ENCODE data around the gene RGPD8.
"Not testable (repeated sequence)": the region's sequence is repeated elsewhere in the genome, so short reads cannot be mapped to it uniquely, and the experiment has no call there.

The RGPD8 gene

DNA sequence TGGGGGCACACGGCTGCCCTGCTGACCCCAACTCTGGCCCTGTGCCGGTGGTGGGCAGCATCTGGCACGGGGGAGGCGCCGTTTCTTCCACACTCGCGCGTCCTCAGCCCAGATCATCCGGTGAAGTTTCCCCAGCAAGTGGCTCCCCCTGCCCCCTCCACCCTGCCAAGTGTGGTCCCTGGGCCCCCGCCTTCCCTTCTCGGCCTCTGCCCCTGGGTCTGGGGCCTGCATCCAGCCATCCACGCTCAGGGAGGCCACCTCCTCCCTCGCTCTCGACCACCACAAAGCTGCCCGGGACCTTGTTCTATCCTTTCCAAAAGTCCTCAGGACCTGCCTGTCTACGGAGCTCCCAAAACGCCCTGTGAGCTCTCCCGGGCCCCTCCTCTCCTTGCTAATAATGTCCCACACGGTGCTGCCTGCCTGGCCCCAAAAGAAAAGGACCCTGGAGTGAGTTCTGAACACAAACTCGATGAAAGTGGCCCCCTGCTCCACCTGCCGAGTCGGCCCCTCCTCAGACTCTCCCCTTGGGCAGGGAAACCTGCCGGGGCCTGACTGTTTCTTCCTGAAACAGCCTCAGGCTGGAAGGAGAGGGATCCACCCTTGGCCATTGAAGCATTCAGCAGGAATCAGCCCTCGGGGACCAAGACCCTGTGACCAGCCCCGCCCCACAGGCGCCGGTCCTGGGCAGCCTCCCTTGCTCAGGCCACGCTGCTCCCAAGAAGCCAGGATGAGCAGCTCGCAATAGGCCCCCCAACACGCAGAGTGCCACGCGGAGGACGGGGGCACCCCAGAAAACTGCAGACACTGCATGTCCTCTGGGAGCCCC is 1.7 kb upstream of the RGPD8 start:
- not testable (repeated sequence) for DNase-seq

DNA sequence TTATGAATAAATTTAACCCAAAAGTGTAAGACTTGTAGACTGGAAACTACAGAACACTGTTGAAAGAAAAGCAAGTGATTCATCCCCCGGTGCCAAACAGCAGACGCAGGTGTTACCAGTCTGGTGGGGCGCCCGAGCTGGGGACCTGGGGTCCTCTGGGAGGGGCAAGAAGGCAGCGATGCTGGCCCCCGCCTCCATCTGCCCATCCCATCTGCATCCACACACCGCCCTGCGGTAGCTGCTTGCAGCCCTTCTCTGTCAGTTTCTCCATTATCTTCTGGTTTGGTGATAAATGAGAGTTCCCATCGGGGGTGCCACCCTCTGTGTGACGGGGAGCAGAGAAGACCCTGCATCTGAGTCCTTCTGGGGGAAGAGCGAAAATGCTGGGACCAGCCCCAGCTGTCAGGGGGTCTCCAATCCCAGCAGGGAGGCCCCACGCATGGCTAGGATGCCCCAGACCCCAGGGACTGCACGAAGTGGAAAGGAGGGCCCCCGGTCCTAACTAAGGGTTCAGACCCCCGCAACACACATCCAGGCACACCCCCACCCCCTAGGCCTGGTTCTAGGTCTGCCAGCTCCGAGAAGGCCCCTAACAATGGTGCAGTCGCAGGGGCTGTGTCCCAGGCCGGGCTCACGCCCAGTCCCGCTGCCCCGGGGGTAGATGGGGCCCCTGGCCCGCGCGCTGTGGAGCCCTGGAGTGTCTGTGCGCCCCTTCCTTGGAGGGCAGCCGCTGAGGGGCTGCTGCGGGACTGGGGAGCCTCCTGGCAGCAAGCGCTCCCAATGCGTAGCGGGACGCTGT is 686 bp upstream of the RGPD8 start:
- no peak for DNase-seq

DNA sequence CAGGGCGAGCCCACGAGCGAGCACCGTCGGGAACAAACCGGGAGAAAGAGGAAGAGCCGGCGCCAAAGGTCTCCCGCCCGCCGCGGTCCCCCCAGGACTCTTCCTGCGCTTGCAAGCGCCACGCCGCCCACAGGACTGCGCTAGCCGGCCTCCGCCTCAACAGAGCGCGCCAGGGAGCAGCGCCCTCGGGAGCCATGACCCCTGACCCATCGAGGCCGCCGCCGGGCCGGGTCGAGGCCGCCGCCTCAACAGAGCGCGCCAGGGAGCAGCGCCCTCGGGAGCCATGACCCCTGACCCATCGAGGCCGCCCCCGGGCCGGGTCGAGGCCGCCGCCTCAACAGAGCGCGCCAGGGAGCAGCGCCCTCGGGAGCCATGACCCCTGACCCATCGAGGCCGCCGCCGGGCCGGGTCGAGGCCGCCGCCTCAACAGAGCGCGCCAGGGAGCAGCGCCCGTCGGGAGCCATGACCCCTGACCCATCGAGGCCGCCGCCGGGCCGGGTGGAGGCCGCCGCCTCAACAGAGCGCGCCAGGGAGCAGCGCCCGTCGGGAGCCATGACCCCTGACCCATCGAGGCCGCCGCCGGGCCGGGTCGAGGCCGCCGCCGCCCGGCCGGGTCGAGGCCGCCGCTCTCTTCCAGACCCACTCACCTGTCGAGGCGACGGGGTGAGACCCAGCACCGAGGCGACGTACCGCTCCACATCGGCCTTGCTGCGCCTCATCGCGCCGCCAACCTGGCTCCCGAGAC is 538 bp downstream of the RGPD8 start:
- DNase-seq: not testable (repeated sequence)

DNA sequence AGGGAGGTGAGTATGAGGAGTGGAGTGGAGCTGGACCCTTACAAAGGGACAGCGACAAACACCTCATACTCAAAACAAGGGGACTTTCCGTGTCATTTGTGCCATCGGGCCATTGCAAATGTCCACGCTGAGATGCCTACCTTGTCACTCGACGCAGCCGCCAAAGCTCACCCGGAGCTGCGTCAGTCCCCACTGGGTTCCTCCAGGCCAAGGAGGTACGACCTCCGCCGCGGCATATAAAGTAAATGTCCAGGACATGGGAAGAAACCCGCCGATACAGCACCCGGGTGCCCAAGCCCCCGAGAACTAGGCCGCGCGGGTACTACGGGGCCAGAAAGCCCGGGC is 1.1 kb downstream of the RGPD8 start:
- not testable (repeated sequence) for DNase-seq

DNA sequence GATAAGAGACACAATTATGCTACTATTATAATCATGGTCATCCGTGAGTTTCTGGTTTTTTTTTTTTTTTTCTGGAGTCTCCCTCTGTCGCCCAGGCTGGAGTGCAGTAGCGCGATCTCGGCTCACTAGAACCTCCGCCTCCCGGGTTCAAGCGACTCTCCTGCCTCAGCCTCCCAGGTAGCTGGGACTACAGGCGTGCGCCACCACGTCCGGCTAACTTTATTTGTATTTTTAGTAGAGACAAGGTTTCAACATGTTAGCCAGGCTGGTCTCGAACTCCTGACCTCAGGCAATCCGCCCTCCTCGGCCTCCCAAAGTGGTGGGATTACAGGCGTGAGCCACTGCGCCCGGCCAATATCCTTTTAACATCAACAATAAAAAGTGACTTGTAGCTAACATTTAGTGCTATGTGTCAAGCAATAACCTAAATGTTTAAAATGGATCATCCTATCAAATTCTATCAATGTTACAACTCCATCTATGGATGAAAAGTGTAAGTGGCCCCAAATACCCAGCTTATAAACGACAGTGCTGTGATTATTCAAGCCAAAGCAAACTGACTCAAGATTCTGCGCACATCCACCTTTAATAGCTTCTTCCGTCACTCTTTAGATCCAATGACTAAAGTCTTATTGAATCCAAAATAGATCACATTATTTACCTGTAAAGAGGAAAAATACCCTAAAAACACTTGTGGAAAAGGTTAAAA is 1.7 kb downstream of the RGPD8 start:
- DNase-seq: not testable (repeated sequence)

DNA sequence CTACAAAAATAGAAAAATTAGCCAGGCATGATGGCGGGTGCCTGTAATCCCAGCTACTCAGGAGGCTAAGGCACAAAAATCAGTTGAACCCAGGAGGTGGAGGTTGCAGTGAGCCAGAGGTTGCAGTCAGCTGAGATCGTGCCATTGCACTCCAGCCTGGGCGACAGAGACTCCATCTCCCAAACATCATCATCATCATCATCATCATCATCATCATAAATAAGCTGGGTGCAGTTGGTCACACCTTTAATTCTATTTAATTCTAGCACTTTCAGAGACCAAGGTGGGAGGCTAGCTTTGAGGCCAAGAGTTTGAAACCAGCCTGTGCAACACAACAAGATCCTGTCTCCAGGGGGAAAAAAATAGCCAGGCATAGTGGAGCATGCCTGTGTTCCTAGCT is 8.9 kb downstream of the RGPD8 start:
- DNase-seq: not testable (repeated sequence)

DNA sequence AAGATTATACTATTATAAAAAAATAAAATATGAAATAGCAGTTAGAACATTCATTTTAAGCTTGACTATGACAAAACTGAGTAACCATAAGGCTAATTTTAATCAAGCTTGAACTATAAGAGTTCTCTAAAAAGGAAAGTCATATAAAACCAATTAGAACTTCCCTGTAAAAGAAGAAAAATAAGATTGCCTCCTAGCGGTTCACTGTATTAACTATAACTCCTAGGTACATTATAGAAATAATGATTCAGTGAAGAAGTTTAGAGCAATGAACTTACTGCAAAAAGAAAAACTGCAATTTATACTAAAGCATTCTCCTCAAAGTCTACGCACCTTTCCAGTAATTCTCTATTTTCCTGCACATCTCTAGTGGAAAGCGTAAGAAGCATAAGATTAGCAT is 16.6 kb downstream of the RGPD8 start:
- not testable (repeated sequence) for DNase-seq

DNA sequence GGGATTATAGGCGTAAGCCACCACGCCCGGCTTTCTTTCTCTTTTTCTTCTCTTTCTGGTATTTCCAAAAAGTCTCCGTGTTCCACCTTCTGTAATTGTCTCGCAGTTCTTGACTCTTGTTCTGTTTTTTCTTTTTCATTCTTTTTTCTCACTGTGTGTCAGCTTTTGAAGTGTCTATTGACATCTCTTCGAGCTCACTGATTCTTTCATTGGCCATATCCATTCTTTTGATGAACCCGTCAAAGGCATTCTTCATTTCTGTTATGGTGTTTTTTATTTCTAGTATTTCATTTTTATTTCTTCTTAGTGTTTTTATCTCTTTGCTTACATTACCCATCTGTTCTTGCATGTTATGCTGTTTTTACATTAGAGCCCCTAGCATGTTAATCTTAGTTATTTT is 73.4 kb downstream of the RGPD8 start:
- DNase-seq: not testable (repeated sequence)

DNA sequence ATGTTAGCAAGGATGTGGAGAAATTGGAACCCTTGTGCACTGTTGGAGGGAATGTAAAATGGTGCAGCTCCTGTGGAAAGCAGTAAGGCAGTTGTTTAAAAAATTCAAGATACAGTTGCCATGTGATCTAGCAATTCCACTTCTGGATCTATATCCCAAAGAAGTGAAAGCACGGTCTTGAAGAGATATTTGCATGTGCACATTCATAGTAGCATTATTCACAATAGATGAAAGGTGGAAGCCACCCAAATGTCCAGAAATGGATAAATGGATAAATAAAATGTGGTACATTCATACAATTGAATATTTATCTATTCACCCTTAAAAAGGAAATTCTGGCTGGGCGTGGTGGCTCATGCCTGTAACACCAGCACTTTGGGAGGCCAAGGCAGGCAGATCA is 79.1 kb downstream of the RGPD8 start:
- not testable (repeated sequence) for DNase-seq

DNA sequence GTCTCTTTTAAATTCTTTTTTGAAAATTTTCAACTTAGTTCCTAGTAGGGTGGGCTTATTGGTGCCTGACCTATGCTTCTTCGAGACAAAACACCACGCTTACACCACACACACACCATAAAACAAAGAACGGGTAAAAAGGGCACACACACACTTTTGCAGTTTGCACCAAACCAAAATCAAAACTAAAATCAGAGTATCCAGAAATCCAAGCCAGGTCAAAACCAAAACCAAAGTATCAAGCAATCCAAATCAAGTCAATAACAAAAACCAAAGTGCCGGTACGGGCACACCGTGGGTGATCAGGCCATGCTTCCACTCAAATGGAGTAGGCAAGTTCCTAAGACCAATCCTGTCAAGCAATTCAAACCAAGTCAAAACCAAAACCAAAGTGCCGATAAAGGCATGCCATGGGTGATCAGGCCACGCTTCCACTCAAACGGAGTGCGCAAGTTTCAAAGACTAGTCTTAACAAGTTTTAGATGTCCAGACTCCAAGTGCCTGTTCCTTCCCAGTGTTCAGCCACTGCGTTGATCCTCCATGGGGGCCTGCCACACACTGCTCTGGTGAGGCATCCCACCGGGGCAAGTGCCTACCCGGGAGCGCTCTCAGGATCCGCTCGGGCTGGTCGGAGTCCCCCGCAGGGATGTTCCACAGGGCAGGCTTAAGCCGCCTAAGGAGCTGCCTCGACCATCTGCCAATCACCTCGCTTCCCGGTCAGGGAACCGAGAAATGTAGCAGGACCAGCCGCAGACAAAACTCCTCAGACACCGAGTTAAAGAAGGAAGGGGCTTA is 80.4 kb downstream of the RGPD8 start:
- DNase-seq: not testable (repeated sequence)

DNA sequence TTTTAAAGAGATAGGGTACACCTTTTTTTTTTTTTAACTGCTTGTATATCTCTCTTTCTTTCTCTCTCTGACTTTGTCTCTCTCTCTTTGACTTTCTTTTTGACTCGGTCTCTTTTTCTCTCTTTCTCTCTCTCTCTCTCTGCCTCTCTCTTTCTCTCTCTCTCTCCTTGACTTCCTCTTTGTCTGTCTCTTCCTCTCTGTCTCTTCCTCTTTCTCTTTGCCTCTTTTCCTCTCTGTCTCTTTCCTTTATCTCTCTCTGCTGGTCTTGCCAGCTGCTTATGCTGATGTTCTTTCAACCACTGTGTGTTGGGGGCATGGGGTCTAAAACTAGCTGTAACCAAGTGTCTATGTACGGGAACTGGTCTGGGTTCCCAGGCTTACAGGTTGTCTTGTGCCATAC is 81.2 kb downstream of the RGPD8 start:
- DNase-seq: not testable (repeated sequence)

DNA sequence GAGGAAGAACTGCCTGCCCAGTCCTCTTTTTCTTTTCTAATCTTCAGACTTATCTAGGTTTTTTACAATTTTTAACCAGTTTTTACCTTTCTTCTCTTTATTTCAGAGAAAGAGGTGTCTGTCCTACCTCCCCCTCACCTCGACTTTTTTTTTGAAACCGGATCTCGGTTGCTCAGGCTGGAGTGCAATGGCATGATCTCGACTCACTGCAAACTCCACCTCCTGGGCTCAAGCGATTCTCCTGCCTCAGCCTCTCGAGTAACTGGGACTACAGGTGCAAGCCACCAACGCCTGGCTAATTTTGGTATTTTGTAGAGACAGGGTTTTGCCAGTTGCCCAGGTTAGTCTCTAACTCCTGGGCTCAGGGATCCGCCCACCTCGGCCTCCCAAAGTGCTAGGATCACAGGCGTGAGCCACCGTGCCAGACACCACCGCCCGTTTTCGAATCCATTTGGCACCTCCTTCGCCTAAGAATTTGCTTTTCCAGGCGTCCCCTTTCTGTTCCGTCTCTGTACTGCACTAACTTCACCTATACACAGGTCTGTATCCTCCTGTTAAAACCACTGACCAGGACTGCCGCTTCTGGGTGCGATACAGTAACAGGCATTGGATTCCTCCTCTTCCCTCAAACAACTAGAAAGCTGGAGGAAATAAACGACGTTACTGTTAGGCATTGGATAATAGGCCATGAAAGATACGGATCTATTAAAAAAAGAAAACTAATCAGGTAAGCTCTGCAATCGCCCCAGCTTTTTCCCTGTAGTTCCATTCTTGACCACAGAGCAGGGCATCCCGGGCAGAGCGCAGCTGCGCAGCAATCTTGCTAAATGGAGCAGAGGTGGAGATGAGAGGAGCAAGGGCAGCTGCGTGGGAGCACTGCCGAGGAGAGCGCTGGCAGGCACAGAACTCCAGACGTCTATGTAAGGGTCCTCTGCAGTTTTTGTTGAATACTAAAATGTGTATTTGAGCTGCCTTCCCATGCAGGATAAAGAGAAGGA is 88.1 kb downstream of the RGPD8 start:
- DNase-seq: no peak

DNA sequence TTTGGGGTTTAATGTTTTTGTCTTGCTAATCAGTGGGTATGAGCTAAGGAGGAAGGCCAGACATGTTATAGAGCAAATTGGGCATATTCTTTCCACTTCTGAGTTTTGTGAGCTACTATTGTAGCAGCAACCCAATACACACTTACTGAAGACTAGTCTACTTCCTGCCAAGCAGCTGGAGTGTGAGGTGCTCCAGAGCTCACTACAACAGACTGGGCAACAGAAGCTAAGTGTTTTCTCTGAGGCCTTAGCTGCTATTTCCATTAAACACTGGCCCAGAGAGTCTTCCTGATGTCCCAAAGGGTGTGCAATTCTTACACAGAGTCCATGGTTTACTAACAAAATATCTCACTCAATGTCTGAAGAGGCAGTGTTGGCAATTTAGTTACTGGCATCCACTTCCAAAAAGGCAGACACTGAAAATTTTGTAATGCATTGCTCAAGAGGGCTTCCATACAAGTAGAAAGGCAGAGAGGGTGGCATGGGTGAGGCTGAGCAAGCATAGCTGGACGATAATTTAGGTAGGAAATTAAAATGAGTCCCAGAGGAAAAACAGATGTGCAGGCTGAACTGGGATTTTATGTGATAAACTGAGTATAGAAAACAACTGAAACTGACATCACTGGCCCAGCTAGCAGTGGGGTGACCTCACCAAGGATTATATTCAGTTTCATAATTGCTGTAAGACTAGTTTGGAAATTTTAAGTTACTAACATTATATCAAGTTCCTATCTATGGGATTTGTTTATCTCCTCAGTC is 89.4 kb downstream of the RGPD8 start:
- DNase-seq: no peak

DNA sequence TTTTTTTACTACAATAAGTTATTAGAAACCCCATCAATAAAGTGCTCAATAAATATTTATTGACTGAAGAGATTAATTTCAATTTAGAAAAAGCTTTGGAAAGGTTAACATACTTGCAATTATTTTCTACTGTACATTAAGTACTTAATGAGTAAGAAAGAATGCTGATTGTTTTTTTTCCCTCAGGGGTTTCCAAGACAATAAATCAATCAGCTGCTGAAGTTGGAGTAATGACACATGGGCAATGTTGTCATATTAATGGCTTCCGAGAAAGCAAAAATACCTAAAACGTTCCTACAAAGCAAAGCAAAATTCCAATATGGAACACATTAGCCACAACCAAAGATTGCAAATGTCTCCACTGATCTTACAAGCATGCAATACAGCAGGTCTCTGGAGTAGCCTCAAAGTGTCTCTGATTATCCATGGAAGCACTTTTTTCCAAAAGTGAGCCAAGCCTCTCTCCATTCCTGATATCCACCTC is 91.3 kb downstream of the RGPD8 start:
- DNase-seq: no peak

DNA sequence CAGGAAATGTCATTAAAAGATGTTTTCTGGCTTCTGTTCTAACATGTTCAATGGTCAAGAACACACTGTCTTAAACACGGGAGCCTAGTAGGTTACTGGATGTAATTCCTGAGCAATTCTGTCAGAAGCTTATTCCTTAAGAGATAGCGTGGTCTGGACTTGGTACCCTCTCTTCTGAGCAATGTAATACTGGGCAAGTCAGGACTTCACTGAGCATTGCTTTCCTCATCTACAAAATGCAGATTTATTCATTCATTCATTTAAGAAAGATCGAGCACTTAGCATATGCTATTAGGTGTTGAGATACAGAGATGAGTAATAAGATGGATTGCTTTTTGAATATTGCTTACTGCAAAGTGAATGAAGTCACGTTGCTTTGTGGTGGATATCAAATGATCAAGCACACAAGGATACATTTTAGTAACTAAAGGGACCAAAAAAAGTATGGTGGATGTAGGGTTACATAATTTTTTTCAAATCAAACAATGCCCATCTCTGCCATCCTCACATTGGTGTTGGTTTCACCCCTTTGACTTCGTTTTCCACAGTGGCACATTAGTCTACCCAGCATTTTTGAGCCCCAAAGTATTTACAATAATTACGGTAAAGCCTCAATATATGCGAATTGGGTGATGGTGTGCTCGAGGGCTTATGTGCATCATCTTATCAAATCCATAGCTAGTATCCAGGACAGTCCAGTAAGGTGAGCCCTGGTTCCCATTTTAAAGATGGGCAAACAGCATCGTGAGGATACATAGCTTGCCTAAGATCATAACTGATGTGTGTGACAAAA is 92.8 kb downstream of the RGPD8 start:
- no peak for DNase-seq

DNA sequence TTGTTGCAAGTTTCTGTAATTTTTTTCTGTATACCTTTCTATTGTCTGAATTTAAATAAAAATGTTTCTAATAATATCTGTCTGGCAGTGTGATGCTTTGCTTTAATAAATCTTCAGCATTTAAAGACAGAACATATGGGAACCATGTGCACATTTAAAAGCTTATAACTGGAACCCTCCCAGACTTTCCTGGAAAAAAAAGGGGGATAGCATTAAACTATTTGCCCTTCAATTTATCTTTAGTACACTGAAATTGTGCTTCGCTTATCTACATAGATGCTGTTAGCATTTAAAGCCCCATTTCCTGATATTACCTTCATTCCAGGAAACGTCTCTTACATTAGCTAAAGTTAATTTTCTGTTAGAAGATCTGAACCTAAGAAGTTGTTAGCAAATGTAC is 93.5 kb downstream of the RGPD8 start:
- DNase-seq: no peak

DNA sequence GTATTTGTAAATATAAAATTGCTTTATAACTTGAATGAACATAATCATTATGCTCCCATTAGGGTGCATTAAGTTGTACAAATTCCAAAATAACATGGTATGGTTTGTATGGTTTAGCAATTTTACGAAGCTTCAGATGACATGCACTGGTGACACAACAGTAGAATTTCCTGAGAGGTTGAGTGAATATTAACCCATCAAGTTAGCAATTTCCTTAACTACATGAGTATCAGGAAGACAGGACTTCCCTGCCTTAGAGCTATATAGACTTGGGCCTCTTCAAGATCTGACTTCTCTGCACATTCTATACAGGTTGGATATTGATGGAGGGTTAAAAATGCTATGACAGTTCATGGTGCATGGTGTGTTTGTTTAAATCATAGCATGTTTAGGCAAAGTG is 97.8 kb downstream of the RGPD8 start:
- no peak for DNase-seq

DNA sequence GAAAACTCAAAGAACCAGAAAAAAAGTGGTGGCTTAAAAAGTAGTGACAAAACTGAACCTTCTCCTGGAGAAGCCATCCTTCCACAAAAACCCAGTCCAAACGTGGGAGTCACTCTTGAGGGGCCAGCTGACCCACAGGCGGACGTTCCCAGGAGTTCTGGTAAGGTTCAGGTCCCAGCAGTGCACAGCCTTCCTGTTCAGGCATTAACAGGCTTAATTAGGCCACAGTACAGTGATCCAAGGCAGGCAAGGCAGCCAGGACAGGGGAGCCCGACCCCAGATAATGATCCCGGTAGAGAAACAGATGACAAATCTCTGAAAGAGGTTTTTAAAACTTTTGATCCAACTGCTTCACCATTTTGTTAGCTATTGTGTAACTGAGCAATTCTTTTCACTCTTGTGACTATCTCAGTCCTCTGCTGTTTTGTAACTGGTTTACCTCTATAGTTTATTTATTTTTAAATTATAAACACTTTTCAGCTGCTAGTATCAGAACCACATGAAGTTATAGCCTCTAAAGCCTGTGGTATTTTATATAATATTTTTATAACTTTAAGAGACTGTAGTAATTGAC is 101.2 kb downstream of the RGPD8 start:
- no peak for DNase-seq
